ENCODE measurements around the gene ARFRP1. TPM values are rescaled to one million over a fixed set of nuclear protein-coding genes. Genes with fewer than 3 reads are reported as not detected.

Gene ARFRP1
- total and polyA plus RNA-seq, 2 of the 13 experiments (the other 11 are each of a cell fraction or from before 2014, with no cell fraction given), result 32.0 to 51.1 TPM

DNA sequence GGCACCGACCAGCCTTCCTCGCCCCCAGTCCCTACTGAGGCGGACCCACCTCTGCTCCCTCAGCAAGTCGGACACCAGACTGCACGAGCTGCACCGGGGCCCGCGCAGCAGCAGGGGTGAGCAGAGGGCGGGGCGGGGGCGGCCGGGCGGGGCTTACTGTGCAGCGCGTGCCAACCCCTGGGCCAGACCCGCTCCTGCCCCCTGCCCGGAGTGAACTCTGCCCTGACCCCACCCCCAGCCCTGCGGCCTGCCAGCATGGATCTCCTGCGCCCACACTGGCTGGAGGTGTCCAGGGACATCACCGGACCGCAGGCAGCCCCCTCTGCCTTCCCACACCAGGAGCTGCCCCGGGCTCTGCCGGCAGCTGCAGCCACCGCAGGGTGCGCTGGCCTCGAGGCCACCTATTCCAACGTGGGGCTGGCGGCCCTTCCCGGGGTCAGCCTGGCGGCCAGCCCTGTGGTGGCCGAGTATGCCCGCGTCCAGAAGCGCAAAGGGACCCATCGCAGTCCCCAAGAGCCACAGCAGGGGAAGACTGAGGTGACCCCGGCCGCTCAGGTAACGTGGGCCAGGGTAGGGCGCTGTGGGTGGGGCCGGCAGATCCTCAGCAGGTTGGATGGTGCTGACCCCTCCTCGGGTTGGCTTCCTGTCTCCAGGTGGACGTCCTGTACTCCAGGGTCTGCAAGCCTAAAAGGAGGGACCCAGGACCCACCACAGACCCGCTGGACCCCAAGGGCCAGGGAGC lies 30.3 kb upstream of the ARFRP1 start (continued):
- TF ChIP-seq ZKSCAN8 (CRISPR knock-in tag; IDR thresholded peaks at IDR 0.05; ENCODE audit: borderline replicate concordance) (no peak), PHF20 (CRISPR knock-in tag; IDR thresholded peaks at IDR 0.05) (peak; percentile 48; the same call in 1 of the 2 replicates), ATF3 (CRISPR knock-in tag; IDR thresholded peaks at IDR 0.05) (no peak; the same call in none of the 2 replicates), ZBTB8A (CRISPR knock-in tag; IDR thresholded peaks at IDR 0.05; ENCODE audit: borderline replicate concordance, low read depth) (peak; percentile 40; the same call in 1 of the 2 replicates), ZNF496 (CRISPR knock-in tag; IDR thresholded peaks at IDR 0.05; ENCODE audit: insufficient replicate concordance) (no peak), ZNF326 (CRISPR knock-in tag; IDR thresholded peaks at IDR 0.05; ENCODE audit: borderline replicate concordance) (no peak; the same call in 1 of the 2 replicates), POLR2AphosphoS5 (IDR thresholded peaks at IDR 0.05; ENCODE audit: low read depth, low read length) (peak; percentile 97), ZFP90 (CRISPR knock-in tag; IDR thresholded peaks at IDR 0.05; ENCODE audit: borderline replicate concordance) (peak; percentile 84), ZNF543 (CRISPR knock-in tag; IDR thresholded peaks at IDR 0.05) (peak; percentile 74), JUND (CRISPR knock-in tag; IDR thresholded peaks at IDR 0.05) (peak; percentile 45; the same call in 1 of the 2 replicates), NR2F6 (IDR thresholded peaks at IDR 0.05) (peak; percentile 78), NR2F6 (CRISPR knock-in tag; IDR thresholded peaks at IDR 0.05) (peak; percentile 96), ZNF639 (CRISPR knock-in tag; conservative IDR thresholded peaks at IDR 0.05) (peak; percentile 90), FOXO1 (CRISPR knock-in tag; IDR thresholded peaks at IDR 0.05) (peak; percentile 56)
- TF ChIP-seq, protein P1, sequence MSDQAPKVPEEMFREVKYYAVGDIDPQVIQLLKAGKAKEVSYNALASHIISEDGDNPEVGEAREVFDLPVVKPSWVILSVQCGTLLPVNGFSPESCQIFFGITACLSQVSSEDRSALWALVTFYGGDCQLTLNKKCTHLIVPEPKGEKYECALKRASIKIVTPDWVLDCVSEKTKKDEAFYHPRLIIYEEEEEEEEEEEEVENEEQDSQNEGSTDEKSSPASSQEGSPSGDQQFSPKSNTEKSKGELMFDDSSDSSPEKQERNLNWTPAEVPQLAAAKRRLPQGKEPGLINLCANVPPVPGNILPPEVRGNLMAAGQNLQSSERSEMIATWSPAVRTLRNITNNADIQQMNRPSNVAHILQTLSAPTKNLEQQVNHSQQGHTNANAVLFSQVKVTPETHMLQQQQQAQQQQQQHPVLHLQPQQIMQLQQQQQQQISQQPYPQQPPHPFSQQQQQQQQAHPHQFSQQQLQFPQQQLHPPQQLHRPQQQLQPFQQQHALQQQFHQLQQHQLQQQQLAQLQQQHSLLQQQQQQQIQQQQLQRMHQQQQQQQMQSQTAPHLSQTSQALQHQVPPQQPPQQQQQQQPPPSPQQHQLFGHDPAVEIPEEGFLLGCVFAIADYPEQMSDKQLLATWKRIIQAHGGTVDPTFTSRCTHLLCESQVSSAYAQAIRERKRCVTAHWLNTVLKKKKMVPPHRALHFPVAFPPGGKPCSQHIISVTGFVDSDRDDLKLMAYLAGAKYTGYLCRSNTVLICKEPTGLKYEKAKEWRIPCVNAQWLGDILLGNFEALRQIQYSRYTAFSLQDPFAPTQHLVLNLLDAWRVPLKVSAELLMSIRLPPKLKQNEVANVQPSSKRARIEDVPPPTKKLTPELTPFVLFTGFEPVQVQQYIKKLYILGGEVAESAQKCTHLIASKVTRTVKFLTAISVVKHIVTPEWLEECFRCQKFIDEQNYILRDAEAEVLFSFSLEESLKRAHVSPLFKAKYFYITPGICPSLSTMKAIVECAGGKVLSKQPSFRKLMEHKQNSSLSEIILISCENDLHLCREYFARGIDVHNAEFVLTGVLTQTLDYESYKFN (CRISPR knock-in tag; conservative IDR thresholded peaks at IDR 0.05), result peak; percentile 75
- TF ChIP-seq, protein P2, sequence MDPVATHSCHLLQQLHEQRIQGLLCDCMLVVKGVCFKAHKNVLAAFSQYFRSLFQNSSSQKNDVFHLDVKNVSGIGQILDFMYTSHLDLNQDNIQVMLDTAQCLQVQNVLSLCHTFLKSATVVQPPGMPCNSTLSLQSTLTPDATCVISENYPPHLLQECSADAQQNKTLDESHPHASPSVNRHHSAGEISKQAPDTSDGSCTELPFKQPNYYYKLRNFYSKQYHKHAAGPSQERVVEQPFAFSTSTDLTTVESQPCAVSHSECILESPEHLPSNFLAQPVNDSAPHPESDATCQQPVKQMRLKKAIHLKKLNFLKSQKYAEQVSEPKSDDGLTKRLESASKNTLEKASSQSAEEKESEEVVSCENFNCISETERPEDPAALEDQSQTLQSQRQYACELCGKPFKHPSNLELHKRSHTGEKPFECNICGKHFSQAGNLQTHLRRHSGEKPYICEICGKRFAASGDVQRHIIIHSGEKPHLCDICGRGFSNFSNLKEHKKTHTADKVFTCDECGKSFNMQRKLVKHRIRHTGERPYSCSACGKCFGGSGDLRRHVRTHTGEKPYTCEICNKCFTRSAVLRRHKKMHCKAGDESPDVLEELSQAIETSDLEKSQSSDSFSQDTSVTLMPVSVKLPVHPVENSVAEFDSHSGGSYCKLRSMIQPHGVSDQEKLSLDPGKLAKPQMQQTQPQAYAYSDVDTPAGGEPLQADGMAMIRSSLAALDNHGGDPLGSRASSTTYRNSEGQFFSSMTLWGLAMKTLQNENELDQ (CRISPR knock-in tag; IDR thresholded peaks at IDR 0.05; ENCODE audit: borderline replicate concordance), result no peak; the same call in 1 of the 2 replicates
- TF ChIP-seq, protein P3, sequence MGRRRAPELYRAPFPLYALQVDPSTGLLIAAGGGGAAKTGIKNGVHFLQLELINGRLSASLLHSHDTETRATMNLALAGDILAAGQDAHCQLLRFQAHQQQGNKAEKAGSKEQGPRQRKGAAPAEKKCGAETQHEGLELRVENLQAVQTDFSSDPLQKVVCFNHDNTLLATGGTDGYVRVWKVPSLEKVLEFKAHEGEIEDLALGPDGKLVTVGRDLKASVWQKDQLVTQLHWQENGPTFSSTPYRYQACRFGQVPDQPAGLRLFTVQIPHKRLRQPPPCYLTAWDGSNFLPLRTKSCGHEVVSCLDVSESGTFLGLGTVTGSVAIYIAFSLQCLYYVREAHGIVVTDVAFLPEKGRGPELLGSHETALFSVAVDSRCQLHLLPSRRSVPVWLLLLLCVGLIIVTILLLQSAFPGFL (CRISPR knock-in tag; IDR thresholded peaks at IDR 0.05), result no peak; the same call in 1 of the 2 replicates
- TF ChIP-seq, protein P4, sequence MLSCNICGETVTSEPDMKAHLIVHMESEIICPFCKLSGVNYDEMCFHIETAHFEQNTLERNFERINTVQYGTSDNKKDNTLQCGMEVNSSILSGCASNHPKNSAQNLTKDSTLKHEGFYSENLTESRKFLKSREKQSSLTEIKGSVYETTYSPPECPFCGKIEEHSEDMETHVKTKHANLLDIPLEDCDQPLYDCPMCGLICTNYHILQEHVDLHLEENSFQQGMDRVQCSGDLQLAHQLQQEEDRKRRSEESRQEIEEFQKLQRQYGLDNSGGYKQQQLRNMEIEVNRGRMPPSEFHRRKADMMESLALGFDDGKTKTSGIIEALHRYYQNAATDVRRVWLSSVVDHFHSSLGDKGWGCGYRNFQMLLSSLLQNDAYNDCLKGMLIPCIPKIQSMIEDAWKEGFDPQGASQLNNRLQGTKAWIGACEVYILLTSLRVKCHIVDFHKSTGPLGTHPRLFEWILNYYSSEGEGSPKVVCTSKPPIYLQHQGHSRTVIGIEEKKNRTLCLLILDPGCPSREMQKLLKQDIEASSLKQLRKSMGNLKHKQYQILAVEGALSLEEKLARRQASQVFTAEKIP (CRISPR knock-in tag; IDR thresholded peaks at IDR 0.05; ENCODE audit: borderline replicate concordance), result no peak
